ENCODE results near the gene NUDT17. TPM values are rescaled to one million over a fixed set of nuclear protein-coding genes. Genes with fewer than 3 reads are reported as not detected.

The NUDT17 gene
- total and polyA plus RNA-seq, 2 of the 4 experiments (the other 2 are of a cell fraction): 2.3 to 2.8 TPM

DNA sequence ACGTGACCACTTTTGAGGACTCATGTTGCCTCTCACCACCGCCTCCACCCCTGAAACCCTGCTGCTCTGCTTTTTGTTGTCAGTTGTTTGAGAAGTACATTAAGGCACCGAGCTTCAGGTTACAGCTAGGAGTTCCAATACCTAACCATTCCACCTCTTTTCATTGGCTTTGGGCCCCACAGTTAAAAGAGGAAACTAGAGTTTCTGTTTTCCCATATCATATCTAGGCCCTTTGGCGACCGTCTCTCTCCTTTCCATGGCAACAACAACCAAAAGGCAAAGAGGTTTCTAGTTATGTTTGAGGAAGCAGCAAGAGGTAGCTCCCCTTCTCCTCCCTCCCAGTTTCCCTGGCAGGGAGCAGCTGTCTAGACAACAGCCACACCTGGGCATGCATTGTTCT is 34.3 kb downstream of the NUDT17 start:
- H2BK15ac ChIP-seq (ENCODE audit: low read depth, low read length): no peak overlapping the region
- H3K9me1 ChIP-seq (ENCODE audit: insufficient read depth, low read length): no peaks in the 10 kb centered on the region
- no peak overlapping the region for H3K56ac ChIP-seq (ENCODE audit: extremely low read depth, insufficient read depth, low read length)
- H3K79me1 ChIP-seq (ENCODE audit: low read depth in 1 of 2, low read length in 2 of 2): no peaks in the 10 kb centered on the region
- no peaks in the 10 kb centered on the region for H3K36me3 ChIP-seq (ENCODE audit: control insufficient read depth, insufficient read depth, low read length)
- H3K14ac ChIP-seq (replicated peaks; ENCODE audit: low read depth, low read length): no peak overlapping the region
- no peak overlapping the region for H3K4ac ChIP-seq (ENCODE audit: low read depth, low read length)
- no peaks in the 10 kb centered on the region for H4K20me1 ChIP-seq (ENCODE audit: insufficient read depth, low read length)
- H3K4me3 ChIP-seq (ENCODE audit: insufficient read depth, low read depth, low read length): no peak overlapping the region
- H2AK5ac ChIP-seq (ENCODE audit: low read depth, low read length): no peak overlapping the region
- H2AK9ac ChIP-seq (replicated peaks; ENCODE audit: low read depth, low read length, poor library complexity): peak overlapping the region; percentile 58
- no peak for ATAC-seq (ENCODE audit: low read depth)
- H3K9me3 ChIP-seq (ENCODE audit: control insufficient read depth, insufficient read depth, low read length): no peaks in the 10 kb centered on the region
- intact Hi-C loops (cut with micrococcal nuclease): no loop called here
- no peak overlapping the region for H3K9ac ChIP-seq (ENCODE audit: low read depth, low read length)
- no CpG with 5 or more reads among the region's 5 CpGs for WGBS, 2 experiments (ENCODE audit: extremely low coverage in 2 of 2, insufficient read length in 1 of 2)
- no peak overlapping the region for H3K4me2 ChIP-seq (ENCODE audit: low read depth, low read length)
- DNase-seq: no peak
- no peak overlapping the region for H4K5ac ChIP-seq (ENCODE audit: low read depth, low read length)
- no peak overlapping the region for H4K91ac ChIP-seq (ENCODE audit: insufficient read depth, low read depth, low read length)
- H2BK5ac ChIP-seq (ENCODE audit: low read depth, low read length, poor library complexity, severe bottlenecking): no peak overlapping the region
- H3K18ac ChIP-seq (ENCODE audit: low read depth, low read length): no peak overlapping the region
- H2BK20ac ChIP-seq (ENCODE audit: low read depth, low read length): no peak overlapping the region
- ChIA-PET CTCF (interaction anchor here (0.9 to 1.8 kb wide), 2 partner anchors 12 to 34 kb away, joined by 3 to 6 read pairs; partner anchors contain the start of gene NUDT17), POLR2A (ENCODE audit: unreplicated experiment) (no interaction called here)
- TF ChIP-seq, protein P1, sequence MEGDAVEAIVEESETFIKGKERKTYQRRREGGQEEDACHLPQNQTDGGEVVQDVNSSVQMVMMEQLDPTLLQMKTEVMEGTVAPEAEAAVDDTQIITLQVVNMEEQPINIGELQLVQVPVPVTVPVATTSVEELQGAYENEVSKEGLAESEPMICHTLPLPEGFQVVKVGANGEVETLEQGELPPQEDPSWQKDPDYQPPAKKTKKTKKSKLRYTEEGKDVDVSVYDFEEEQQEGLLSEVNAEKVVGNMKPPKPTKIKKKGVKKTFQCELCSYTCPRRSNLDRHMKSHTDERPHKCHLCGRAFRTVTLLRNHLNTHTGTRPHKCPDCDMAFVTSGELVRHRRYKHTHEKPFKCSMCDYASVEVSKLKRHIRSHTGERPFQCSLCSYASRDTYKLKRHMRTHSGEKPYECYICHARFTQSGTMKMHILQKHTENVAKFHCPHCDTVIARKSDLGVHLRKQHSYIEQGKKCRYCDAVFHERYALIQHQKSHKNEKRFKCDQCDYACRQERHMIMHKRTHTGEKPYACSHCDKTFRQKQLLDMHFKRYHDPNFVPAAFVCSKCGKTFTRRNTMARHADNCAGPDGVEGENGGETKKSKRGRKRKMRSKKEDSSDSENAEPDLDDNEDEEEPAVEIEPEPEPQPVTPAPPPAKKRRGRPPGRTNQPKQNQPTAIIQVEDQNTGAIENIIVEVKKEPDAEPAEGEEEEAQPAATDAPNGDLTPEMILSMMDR (conservative IDR thresholded peaks at IDR 0.05; ENCODE audit: low read depth, low read length): no peak
- TF ChIP-seq CHD1 (IDR thresholded peaks at IDR 0.05; ENCODE audit: low read depth, low read length) (no peak), MAZ (IDR thresholded peaks at IDR 0.05; ENCODE audit: borderline replicate concordance, low read depth, low read length) (no peak), POLR2A (IDR thresholded peaks at IDR 0.05; ENCODE audit: low read depth, low read length) (no peak), SMC3 (IDR thresholded peaks at IDR 0.05; ENCODE audit: low read depth, low read length) (no peak), MXI1 (IDR thresholded peaks at IDR 0.05; ENCODE audit: borderline replicate concordance, low read depth, low read length) (no peak), RFX5 (IDR thresholded peaks at IDR 0.05; ENCODE audit: low read depth, low read length) (no peak), RCOR1 (IDR thresholded peaks at IDR 0.05; ENCODE audit: insufficient replicate concordance, low read length) (no peak), NFE2L2 (IDR thresholded peaks at IDR 0.05; ENCODE audit: low read depth, low read length) (no peak), BHLHE40 (IDR thresholded peaks at IDR 0.05; ENCODE audit: low read depth, low read length) (no peak), RAD21 (IDR thresholded peaks at IDR 0.05; ENCODE audit: low read length) (no peak), MAFK (IDR thresholded peaks at IDR 0.05; ENCODE audit: low read depth, low read length) (no peak), CEBPB (IDR thresholded peaks at IDR 0.05; ENCODE audit: low read depth, low read length) (no peak), FOS (IDR thresholded peaks at IDR 0.05; ENCODE audit: low read depth, low read length) (no peak), ELK1 (IDR thresholded peaks at IDR 0.05; ENCODE audit: borderline replicate concordance, low read depth, low read length) (no peak)
- TF ChIP-seq, protein P2, sequence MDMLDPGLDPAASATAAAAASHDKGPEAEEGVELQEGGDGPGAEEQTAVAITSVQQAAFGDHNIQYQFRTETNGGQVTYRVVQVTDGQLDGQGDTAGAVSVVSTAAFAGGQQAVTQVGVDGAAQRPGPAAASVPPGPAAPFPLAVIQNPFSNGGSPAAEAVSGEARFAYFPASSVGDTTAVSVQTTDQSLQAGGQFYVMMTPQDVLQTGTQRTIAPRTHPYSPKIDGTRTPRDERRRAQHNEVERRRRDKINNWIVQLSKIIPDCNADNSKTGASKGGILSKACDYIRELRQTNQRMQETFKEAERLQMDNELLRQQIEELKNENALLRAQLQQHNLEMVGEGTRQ (IDR thresholded peaks at IDR 0.05; ENCODE audit: low read depth, low read length): no peak
- no peak overlapping the region for H2BK120ac ChIP-seq (ENCODE audit: low read depth, low read length)
- in situ Hi-C loops (cut with MboI; ENCODE audit: low sequenced_read_pairs): no loop called here
- peaks cover 5% of the 10 kb centered on the region; the same call in 1 of the 2 replicates for H3K27me3 ChIP-seq (ENCODE audit: control insufficient read depth, insufficient read depth, low read length)
- H3K23ac ChIP-seq (ENCODE audit: low read depth, low read length): no peak overlapping the region
- dilution Hi-C loops (cut with HindIII; ENCODE audit: low sequenced_read_pairs, unreplicated experiment): no loop called here
- H4K8ac ChIP-seq (ENCODE audit: low read depth in 2 of 2, low read length in 2 of 2): no peak overlapping the region
- H3K27ac ChIP-seq (ENCODE audit: insufficient read depth, low read length): no peak overlapping the region
- H3K4me1 ChIP-seq (ENCODE audit: control insufficient read depth, insufficient read depth, low read length): peaks cover 2% of the 10 kb centered on the region; the same call in 1 of the 2 replicates
- H2AFZ ChIP-seq (replicated peaks; ENCODE audit: low read length, poor library complexity): peak overlapping the region; percentile 15
- BruUV-seq (replicated peaks): no TSS peak
